ENCODE results near the gene COL23A1.

The COL23A1 gene

DNA sequence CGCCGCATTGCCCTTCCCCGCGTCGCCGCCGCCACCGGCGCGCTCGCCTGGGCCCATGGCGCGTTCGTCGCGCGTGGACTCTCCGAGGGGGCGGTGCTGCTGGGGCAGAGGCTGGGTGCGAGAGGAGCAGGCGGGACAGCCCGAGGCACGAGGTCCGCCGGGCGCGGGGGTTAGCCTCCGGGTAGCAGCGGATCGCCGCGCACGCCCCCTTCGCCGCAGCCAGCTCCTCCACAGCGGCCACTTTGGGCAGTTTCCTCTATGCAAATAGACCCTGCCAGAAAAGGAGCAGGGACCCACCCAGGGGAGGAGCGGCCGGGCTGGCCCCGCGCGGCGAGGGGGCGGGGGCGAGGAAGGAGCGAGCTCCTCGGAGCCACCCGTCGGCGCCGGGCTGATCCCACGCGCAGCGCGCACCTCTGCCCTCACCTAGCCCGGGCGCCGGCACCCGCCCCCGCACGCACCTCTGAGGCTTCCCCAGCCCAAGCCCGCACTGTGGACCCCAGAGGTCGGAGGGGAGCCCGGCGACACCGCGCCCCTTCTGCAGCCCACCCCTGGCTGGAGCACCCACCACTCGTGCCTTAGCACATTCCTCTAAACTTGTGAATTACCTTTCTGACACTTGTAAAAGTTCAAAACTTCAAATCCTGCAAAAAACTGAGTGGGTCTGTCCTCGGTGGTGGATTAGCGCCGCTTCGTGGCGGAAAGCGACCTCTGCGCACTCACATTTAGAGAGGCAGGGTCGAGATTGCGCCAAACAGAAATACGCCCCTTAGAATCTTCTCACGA lies at the start of gene COL23A1:
COL23A1 (minus strand) TSS at position 253 of the 783 bp plus-strand sequence.
- DNase-seq = peak; percentile 6

DNA sequence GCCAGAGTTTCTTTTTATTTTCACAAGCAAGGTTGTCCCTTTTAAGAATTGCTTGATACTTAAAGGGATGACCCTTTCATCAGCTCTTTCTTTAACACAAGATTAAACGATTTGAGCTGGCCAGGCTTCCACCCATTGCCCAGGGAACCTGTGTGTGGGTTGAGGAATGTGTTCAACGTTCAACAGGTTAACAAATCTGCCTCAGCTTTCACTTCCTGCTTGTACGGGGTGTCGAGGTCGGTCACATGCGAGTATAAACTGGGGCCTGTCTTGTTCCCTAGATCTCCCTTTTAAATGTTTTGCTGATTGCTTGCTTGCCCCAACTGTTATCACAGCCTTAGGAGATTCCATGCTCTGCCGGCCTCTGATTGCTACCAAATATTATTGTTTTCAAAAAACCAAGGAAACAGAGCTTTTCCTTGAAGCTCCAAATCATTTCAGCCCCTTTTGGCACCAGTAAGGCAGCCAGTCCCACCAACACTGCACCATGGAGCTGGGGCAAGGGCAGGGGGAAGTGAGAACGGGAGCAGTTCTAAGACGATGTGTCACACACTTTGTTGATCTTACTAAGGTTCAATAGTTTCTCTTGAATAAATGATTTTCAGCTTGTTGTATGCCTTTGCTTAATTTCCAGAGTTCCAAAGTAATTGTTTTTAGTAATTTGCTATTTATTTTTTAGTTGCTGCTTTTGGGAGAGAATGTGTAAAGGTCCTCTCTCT lies 47.3 kb upstream of the COL23A1 start:
- DNase-seq = no peak

DNA sequence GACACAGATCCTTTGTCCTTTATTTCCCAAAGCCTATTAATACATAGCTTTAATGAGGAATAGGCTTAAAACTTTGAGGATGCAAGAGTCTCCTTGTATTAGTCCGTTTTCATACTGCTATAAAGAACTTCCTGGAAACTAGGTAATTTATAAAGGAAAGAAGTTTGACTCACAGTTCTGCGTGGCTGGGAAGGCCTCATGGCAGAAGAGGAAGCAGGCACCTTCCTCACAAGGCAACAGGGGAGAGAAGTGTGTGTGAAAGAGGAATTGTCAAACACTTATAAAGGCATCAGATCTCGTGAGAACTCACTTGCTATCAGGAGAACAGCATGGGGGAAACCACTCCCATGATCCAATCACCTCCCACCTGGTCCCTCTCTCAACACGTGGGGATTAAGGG lies 42.1 kb upstream of the COL23A1 start:
- no peak for DNase-seq

DNA sequence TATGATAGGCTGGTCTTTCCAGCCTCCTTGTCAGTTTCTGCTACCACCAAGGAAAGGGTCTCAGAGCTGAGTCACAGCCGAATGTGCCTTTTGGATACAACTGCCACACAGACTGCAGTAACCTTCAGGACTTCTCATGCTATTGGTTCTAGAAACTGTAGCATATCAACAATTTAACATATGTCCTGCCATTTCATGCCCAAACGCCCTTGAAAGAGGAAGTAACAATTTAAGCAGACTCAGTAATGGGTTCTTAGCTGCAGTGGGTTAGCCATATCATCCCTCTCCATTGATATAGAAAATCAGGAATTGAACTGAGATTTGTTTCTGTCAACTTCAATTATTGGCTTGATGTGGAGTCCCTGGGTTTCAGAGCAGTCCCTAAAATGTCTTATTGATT lies 40.8 kb upstream of the COL23A1 start:
- no peak for DNase-seq

DNA sequence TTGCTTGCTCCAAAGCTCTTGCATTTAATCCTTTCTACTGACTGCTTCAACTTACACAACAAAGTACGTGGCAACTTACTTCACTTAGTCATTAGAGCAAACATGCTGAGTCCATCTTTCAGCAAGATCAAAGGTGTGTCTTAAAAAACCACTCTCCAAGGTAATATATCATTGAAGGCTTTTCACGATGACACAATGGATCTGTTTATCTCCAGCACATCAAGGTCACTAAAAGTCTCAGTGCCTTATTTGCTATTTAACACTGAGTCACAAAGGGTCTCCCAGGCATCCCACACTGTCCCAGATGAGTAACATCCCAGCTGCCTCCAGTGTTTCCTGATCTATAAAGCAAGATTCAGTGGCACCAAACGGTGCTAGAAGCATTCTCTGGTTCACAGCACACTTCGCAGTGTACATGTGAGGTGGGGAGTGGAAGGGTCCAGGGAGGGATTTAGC lies 40.3 kb upstream of the COL23A1 start:
- no peak for DNase-seq

DNA sequence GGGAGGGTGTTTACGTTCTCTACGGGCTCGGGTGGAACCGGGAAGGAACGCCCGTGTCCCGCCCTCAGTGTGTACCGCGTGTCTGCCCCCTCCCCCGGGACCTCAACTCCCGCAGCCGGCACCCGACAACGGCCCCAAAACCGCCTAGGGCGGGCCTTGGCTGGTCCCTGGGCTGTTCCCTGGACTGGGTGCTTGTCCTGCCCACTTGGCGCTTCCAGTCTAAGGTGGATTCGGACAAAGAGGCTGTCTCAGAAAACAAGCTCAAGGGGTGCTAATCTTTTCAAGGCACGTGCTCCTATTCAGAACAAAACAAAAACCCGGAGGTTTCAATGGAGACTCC lies 37.0 kb upstream of the COL23A1 start:
- no peak for DNase-seq

DNA sequence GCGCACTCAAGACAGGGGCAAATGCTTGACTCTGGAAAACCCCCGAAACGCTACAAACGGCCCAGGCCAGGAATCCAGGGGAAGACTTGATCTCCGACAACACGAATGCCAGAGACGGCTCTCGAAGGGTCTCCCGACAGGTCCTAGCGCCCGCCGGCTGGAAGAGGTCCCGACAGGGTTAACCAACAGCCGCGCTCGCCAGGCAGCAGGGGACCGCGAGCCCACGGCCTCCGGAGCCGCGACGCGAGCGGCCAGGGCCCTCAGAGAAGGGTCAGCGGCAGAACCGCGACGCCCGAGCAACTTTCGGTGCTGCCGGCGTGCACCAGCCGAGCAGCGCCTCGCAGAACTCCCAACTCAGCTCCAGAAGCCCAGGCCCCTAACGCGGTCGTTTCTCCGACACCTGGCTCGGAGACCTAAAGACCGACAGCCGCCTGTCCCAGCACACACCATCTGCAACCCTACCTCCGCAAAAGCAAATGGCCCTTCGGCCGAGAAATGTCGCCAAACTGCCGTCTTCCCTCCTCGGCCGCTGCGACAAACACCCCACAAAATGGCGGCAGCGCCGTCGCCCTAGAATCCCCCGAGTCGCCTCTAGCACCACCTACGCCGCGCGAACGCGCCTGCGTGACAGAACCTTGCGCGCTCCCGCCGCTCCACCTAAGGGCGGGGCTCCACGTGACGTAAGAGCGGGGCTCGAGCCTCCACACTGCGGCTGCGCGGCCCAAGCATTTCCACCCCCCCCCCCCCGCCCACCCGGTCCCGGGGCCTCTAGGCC lies 36.5 kb upstream of the COL23A1 start, which contains the start of gene CLK4:
CLK4 (minus strand) TSS at position 567 of the 775 bp plus-strand sequence. CDS start 3,634 bp downstream, outside the sequence.
- DNase-seq = peak; percentile 64

DNA sequence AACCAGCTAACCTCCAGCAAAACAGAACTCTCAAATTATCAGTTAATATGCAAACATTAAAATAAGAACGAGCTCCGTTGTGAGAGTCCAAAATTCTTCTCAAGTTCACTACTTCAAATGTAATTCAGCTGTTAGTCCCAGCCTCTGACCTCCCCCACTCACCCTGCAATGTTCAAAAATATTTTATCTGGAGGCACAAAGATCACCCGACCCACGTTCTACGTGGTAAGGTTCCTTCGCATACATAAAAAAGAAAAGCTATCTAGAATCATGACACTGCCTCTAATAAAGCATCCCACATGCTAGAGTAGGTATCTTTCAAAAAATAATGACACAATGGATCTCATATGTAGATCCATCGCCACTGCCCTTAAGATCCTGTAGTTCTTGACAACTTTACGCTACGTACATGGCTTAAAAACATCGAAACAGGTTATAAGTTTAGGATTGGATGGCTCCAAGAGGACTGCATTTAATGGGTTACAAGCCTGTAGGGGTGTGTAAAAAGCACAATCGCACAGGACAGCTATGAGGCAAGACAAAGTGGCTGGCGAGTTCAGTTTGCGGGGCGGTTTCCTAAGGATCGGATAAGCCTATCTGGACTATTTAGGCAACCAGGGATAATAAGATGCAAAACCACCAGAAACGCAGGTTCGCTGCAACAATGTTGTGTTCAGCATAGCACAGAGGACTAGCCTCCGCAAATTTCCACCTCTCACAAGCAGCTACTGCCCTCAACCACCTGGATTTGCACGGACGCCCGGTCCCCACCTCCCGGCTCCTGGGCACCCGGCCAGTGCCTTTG lies 35.7 kb upstream of the COL23A1 start:
- DNase-seq = peak; percentile 6

DNA sequence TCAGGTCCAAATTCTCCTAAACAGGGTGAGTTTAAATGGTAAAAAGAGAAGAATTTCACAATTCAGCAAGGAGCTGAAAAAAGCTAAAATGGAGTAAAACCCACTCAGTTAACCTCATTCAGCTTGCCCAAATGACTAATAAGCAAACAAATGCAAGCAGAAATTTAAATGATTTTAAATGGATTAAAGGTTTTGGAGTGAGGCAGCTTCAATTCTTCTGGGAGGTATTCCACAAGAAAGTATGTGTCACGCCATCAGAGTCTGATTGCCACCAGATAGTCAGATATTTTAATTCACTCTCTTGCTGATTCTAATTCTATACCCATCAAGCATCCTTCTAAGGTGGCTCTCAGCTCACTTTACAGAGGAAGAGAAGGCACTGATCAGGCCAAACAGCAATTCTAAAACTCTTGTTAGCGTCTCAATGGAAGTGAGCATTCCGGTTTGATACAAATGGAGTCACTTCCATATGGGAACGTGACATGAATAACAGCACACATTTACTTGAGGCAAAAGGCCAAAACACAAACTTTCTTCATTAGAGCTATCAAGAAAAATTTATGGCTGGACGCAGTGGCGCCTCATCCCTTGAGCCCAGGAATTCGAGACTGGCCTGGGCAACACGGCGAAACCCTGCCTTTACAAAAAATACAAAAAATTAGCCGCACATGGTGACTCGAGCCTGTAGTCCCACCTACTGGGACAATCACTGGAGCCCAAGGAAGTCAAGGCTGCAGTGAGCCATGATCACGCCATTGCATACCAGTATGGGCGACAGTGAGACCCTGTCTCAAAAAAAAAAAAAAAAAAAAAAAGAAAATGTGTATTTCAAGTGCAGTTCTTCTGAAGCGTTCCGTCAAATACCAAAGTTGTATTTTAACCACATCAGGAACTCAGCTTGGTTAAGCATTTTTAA lies 34.7 kb upstream of the COL23A1 start:
- DNase-seq = no peak

DNA sequence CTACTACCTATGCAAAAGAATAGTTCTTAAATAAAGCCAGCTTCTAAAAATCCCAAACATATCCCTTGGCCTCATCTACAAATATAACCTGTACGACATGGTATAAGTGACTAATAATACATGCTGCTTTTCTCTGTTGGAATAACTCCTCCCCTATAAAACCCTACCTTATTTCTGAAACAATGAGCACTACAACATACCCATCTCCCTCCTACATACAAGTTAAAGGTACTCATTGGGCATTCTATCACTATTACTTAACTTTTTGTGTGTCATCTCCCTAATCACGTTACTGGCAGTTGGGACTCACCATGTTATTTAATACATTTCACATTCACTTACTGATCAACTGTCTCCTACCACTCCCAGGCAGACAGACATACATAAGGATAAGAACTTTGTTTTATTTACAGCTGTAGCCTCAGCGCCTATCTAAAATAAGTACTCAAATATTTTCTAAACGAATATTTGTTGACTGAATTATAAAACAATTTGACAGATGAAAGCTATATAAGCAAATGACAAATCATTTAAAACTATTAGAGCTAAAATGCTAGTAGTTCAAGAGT lies 32.6 kb upstream of the COL23A1 start:
- DNase-seq = no peak

DNA sequence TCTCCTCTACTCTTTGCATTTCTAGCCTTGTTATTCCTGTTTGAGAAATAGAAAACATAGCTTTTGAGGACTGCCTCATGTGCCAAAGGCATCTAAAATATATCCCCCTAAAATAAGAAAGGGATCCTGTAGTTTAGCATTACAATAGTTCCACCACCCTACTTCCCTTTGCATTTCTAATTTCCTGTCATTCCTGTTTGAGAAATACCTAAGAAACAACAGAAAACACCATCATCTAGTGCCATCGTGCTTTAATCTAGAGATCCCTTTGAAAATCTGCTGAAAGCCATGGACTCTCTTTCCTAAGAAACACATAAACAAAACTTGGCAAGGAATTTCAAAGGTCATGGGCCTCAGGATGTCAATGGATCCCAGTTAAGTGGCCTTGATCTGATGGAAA lies 29.2 kb upstream of the COL23A1 start:
- no peak for DNase-seq

DNA sequence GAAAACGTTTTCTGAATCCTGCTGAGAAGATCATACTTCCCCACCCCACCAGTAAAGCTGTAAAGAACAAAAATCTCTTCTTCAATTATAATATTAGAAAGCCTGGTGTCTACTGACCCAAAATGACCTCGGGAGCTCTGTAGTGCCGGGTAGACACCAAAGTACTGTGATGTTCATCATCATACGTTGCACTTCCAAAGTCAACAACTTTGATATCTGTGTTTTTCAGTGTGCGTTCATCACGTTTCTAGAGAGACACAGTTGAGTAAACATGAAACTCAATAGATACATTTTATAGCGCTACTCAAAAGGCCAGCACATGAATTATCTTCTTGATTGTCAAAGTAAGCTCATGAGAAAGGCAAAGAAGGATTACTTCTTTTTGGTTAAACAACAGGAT lies 22.1 kb upstream of the COL23A1 start:
- DNase-seq = no peak

DNA sequence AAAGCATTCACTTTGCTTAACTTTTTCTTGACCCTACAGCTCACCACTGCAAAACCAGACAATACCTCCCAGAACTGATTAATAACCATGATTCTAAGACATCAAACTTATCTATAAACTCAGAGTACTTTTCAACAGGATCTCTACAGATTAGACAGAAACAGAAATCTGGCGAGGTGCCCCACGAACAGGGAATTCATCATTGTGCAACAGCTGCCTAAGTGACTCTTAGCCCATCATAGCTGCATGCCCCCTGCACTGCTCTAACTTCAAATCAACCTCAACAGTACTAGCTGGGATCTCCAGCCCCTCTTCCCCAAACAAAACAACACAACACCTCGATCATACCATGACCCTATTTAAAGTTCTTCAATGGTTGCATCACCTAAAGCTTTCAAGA lies 16.1 kb upstream of the COL23A1 start:
- DNase-seq = no peak

DNA sequence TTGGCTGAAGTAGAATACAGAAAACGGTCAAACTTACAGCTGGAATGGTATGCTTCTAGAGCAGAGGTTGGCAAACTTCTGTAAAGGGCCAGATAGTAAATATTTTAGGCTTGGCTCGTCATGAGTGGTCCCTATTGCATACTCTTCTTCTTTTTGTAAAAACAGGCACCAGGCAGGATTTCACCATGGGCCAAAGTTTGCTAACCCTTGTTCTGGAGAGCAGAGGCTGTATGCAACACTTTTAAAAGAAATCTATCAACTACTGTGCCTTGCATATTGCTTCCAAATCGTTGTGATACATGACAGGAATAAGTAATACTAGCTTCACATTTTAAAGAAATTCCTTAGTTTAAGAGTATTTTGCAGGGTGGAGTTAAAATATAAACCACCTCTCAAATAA lies 15.6 kb upstream of the COL23A1 start:
- DNase-seq = no peak

DNA sequence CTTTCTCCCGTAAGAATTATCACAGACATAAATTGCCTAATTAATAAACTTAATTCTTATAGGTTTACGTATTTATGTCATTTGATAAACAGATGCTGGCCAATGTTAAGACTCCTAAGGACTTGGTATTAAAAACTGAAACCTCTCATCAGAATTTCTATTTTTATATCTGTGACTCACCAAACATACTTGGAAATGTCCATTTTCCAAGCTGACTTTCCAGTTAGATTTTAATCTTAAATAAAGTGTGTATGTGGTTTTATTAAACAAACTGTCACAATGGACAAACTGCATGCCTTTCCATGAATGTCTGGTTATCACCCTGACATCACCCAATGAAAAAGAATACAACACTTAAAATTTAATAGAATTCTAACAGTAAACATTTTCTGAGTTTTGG lies 12.6 kb upstream of the COL23A1 start:
- DNase-seq = no peak

DNA sequence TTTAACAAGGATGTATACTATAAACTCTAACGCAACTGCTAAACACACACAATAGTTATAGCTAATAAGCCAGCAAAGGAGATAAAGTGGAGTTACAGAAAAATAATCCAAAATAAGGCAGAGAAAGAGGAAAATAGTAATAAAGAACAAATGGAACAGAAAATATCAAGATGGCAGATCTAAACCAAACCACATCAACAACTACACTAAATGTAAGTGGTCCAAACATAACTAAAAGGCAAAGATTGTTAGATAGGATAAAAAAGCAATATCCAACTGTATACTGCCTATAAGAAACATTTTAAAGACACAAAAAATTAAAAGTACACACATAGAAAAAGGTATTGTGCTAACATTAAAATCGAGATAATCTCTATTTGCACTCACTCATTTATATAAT lies 5.6 kb upstream of the COL23A1 start:
- DNase-seq = no peak

DNA sequence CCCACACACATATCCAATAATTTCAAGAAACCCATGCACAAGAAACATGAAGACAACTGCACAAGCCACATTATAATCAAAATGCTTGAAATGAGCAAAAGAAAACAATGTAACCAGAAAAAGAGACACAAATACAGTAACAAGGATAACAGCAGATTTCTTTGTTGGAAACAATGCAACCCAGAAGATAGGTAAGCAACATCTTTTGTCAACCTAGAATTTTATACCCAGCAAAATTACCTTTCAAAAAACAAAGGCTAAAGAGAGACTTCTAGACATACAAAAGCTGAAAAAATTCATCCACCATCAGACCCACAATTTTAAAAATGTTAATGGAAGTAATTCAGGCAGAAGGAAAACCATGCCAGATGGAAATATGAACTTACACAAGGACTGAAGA lies 5.0 kb upstream of the COL23A1 start:
- no peak for DNase-seq

DNA sequence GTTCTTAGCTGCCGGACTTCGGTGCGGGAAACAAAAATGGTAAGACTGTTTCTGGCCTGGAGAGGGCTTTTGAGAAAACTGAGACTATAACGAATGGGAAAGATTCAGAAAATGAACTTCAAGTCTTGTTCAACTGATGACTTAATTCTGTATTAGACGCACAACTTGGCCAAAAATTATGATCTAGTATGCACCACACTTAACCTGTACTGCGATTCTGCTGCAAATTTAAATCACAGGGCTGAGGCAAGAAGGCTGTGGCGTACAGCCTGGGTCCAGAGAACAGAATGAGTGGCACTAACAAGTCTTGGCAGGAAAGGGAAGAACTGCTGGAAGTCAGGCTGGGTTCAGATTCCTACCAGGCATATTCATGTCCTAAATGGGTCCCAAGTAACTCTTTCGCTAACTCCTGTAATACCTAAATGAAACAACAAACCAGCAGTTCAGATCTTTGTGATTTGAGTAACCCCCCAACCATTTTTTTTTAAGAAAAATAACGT lies 781 bp upstream of the COL23A1 start:
- DNase-seq = no peak

DNA sequence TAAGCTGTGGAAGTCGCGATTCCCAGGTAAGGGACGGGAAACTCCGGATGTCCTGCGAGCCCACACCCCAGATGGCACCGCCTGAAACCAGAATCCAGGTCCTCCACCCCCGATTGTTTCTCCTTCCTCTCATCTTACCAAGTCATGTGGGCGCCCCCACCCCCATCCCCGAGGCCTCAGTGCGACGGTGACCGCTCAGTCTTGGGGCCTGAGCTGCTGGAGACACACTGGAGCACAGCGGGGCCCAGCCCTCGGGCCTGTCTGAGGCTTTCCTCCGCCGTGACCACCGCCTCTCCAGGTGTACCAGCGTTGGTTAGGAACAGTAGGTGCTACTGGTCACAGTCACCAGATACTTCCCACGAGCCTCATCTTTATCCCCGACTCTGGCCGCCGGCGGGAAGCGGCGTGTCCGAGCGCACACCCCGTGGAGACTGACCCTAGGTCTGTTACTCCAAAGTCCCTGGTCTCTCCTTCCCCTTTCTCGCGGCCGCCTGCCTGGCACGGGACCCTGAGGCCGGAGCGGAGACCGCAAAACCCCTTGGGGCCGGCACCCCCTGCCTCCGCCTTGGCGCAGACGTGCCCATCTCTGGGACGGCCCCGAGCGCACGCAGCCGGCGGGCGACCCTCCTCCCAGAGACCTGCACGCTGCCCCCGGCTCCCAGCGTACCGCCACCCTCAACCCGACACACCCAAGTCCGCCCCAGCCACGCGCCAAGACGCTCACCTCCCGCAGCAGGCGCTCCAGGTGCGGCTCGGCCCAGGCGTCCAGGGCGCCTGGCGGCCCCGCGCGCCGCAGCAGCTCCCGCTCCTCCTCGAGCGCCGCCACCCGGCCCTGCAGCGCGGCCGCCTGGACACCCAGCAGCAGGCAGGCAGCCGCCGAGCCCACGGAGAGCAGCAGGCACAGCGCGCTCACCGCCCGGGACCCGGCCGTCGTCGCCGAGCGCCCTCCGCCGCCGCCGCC lies 733 bp downstream of the COL23A1 start:
- DNase-seq = peak; percentile 1

DNA sequence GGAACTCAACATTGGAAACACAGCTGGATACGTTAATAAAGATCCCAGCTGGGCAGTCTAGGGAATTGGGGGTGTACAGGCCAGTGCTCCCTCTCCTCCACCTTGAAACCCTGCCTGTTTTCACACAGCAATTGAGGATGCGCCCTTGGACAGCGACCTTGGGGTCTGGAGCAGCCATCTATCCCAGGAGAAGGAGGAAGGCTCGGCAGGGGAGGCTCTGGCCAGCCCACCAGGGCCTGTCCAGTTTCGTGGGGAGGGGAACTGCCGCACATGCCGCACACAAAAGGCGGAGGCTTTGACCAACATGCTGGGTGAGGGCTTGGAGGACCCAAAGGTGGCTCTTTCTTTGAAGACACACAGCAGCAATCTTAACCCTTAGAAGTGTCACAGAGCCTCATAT lies 1.4 kb downstream of the COL23A1 start:
- no peak for DNase-seq

Data from DMS79 treated with DMSO at 0.1 percent for 48 hours (cell line).